SU-DHL-6 (cell line): Measurements from ENCODE around the gene TMEM106B.

Source experiments
- H2AFZ ChIP-seq: fragments of 200-600 bp; sonication (generic); 2 replicates; pipeline ENCODE4 v1.6.1; 2014; ENCODE audit warnings: low read depth, mild to moderate bottlenecking, moderate library complexity, mixed read lengths, antibody characterized with exemption, low read length; ENCODE audit not compliant: severe bottlenecking
- H3F3A ChIP-seq: fragments of 200-600 bp; shearing (Covaris generic); 2 replicates; pipeline ENCODE4 v1.6.0; 2016; ENCODE audit warnings: antibody characterized with exemption, mild to moderate bottlenecking; ENCODE audit not compliant: insufficient read depth
- H3K27ac ChIP-seq: fragments of 200-600 bp; sonication (generic); 2 replicates; pipeline ENCODE4 v1.5.1; 2016; ENCODE audit warnings: low read depth, mild to moderate bottlenecking, low read length, moderate library complexity, mixed read lengths
- H3K27me3 ChIP-seq: fragments of 200-600 bp; sonication (generic), shearing (Covaris generic); 2 replicates; pipeline ENCODE4 v1.6.0; 2014; ENCODE audit warnings: mild to moderate bottlenecking, low read length
- H3K36me3 ChIP-seq: fragments of 200-600 bp; sonication (generic); 2 replicates; pipeline ENCODE4 v1.6.1; 2014; ENCODE audit warnings: mild to moderate bottlenecking, low read length, mixed read lengths
- H3K4me2 ChIP-seq: fragments of 300-600, 200-600 bp; shearing (Covaris generic), sonication (generic); 2 replicates; pipeline ENCODE4 v1.6.0; 2014; ENCODE audit warnings: low read length, low read depth, mild to moderate bottlenecking; ENCODE audit not compliant: poor library complexity, severe bottlenecking
- H3K4me3 ChIP-seq: fragments of 200-600 bp; sonication (generic); 2 replicates; pipeline ENCODE4 v1.5.1; 2014; ENCODE audit warnings: antibody characterized with exemption, low read length, mild to moderate bottlenecking, mixed read lengths; ENCODE audit not compliant: insufficient read depth, poor library complexity, severe bottlenecking
- H3K79me2 ChIP-seq: fragments of 200-600 bp; sonication (generic); 2 replicates; pipeline ENCODE4 v1.6.1; 2014; ENCODE audit warnings: mild to moderate bottlenecking, low read length, moderate library complexity; ENCODE audit not compliant: insufficient read depth
- H3K9ac ChIP-seq: fragments of 200-600 bp; sonication (generic); 2 replicates; pipeline ENCODE4 v1.7.0; 2014; ENCODE audit warnings: mild to moderate bottlenecking, low read length
- H3K9me2 ChIP-seq: fragments of 200-600 bp; sonication (generic); replicated peaks from 2 replicates; pipeline ENCODE4 v1.6.1; 2014; ENCODE audit warnings: low read length; ENCODE audit not compliant: insufficient read depth
- H3K9me3 ChIP-seq: fragments of 200-600 bp; sonication (generic); 2 replicates; pipeline ENCODE4 v1.6.1; 2014; ENCODE audit warnings: low read length, mixed read lengths; ENCODE audit not compliant: insufficient read depth
- H4K20me1 ChIP-seq: fragments of 200-600 bp; sonication (generic); 2 replicates; pipeline ENCODE4 v1.6.1; 2014; ENCODE audit warnings: low read depth, mild to moderate bottlenecking, antibody characterized with exemption, low read length, moderate library complexity, mixed read lengths
- EZH2phosphoT487 ChIP-seq: fragments of 200-600 bp; sonication (generic), shearing (Covaris generic); conservative IDR thresholded peaks from 2 replicates; pipeline ENCODE4 v1.6.1; 2018; ENCODE audit warnings: mild to moderate bottlenecking, antibody characterized with exemption, low read length, moderate library complexity, mixed read lengths
- TF ChIP-seq, protein P1 (sequence below): fragments of 200-600 bp; sonication (generic); IDR thresholded peaks from one replicate; pipeline ENCODE4 v1.5.1; 2017; ENCODE audit warnings: antibody characterized with exemption, mild to moderate bottlenecking, low read length, moderate library complexity; ENCODE audit not compliant: insufficient read depth, poor library complexity, severe bottlenecking

Gene TMEM106B

DNA sequence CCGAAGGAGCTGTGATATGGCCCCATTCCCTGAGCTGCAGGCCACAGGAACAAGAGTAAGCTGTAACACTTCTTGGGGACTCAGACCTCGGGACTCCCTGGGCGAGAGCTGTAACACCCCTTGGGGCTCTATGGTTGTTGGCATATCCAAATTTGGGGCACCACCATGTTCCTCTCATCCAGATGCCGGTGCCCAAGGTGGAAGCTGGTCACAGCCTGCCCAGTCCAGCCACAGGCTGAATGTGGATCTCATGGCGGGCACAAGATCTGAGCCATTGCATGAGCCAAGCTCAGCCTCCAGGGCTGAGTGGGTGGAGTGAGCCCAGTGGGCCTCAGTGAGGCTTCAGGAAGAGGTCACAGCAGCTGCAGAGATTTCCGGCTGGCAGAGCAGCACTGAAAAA lies 78.9 kb downstream of the TMEM106B start:
- Histone ChIP-seq H3F3A (no peaks in the 10 kb centered on the region), H3K4me3 (no peak overlapping the region), H2AFZ (no peak overlapping the region), H3K79me2 (no peaks in the 10 kb centered on the region), H4K20me1 (no peaks in the 10 kb centered on the region), H3K9me2 (no peaks in the 10 kb centered on the region), H3K4me2 (no peak overlapping the region), H3K9ac (no peak overlapping the region), H3K36me3 (no peaks in the 10 kb centered on the region), H3K27ac (no peak overlapping the region), H3K9me3 (peaks cover 13% of the 10 kb centered on the region; the same call in 1 of the 2 replicates), H3K27me3 (no peaks in the 10 kb centered on the region)
- TF ChIP-seq EZH2phosphoT487: no peak
- TF ChIP-seq, protein P1, sequence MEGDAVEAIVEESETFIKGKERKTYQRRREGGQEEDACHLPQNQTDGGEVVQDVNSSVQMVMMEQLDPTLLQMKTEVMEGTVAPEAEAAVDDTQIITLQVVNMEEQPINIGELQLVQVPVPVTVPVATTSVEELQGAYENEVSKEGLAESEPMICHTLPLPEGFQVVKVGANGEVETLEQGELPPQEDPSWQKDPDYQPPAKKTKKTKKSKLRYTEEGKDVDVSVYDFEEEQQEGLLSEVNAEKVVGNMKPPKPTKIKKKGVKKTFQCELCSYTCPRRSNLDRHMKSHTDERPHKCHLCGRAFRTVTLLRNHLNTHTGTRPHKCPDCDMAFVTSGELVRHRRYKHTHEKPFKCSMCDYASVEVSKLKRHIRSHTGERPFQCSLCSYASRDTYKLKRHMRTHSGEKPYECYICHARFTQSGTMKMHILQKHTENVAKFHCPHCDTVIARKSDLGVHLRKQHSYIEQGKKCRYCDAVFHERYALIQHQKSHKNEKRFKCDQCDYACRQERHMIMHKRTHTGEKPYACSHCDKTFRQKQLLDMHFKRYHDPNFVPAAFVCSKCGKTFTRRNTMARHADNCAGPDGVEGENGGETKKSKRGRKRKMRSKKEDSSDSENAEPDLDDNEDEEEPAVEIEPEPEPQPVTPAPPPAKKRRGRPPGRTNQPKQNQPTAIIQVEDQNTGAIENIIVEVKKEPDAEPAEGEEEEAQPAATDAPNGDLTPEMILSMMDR: no peak

DNA sequence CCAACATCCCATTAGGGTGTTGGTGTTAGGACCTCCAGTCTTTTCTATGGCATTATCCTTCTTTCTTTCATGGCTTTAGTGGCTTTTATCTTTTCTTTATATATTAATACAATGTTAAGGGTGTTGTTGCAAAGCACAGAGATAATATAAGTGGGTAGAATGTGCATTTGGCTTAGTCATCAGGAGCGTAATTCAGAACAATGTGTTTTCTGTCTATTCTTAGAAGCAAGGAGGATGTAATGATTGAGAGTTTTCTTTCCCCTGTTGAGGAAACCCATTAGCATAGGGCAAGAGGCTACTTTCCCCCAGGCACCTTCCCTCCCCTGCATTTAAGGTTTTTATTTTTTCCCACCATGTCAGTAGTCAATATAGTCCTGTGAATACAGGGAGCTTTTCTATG lies 79.7 kb downstream of the TMEM106B start:
- Histone ChIP-seq H3K4me3 (no peak overlapping the region), H3K36me3 (no peaks in the 10 kb centered on the region), H3K79me2 (no peaks in the 10 kb centered on the region), H3K9me3 (peaks cover 13% of the 10 kb centered on the region; the same call in 1 of the 2 replicates), H2AFZ (no peak overlapping the region), H3F3A (no peaks in the 10 kb centered on the region), H4K20me1 (no peaks in the 10 kb centered on the region), H3K9ac (no peak overlapping the region), H3K9me2 (no peaks in the 10 kb centered on the region), H3K27me3 (no peaks in the 10 kb centered on the region), H3K27ac (no peak overlapping the region), H3K4me2 (no peak overlapping the region)
- TF ChIP-seq, protein P1: no peak
- no peak for TF ChIP-seq EZH2phosphoT487

DNA sequence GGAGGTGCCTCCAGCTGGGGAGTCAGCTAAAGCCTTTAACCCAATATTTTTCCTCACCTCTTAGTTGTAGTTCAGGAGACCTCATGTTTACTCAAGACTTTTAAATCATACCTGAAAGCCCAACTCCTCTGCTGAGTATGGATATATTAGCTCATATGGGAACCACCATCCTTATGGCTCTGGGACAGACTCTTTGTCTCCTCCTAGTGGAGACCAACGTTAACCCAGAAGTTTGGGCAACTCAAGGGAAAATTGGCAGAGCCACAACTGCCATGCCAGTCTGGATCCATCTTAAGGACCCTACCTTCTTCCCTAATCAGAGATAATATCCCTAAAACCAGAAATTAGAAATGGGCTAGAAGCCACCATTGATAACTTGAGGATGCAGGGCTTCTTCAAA lies 80.8 kb downstream of the TMEM106B start:
- no peaks in the 10 kb centered on the region for H4K20me1 ChIP-seq
- peaks cover 13% of the 10 kb centered on the region; the same call in 1 of the 2 replicates for H3K9me3 ChIP-seq
- H3K36me3 ChIP-seq: no peaks in the 10 kb centered on the region
- H2AFZ ChIP-seq: no peak overlapping the region
- H3K27me3 ChIP-seq: no peaks in the 10 kb centered on the region
- no peaks in the 10 kb centered on the region for H3K79me2 ChIP-seq
- TF ChIP-seq EZH2phosphoT487: no peak
- TF ChIP-seq, protein P1: peak; percentile 30
- no peaks in the 10 kb centered on the region for H3K9me2 ChIP-seq
- H3K27ac ChIP-seq: no peak overlapping the region
- no peak overlapping the region for H3K4me2 ChIP-seq
- no peak overlapping the region for H3K9ac ChIP-seq
- no peaks in the 10 kb centered on the region for H3F3A ChIP-seq
- H3K4me3 ChIP-seq: no peak overlapping the region
